Activated CD8-positive, alpha-beta memory T cell treated with anti-CD3 and anti-CD28 coated beads, Interleukin-2, amount 50 U/mL, for 24 hours (primary cell): ENCODE measurements around the gene DKK3.

ENCODE experiments used
- DNase-seq: peaks from one replicate; pipeline ENCODE4 v3.0.0-alpha.2; 2020; ENCODE audit errors: extremely low read depth

Gene DKK3

GRCh38 chr11:12005061-12005460 lies 3.4 kb downstream of the DKK3 start:
- DNase-seq, result no peak

GRCh38 chr11:12003815-12004214 lies 4.6 kb downstream of the DKK3 start:
- DNase-seq, result no peak

- DNase-seq, result no peak
Observed at GRCh38 chr11:12003336-12003735, 5.1 kb downstream of the DKK3 start.

- no peak for DNase-seq
Observed at GRCh38 chr11:12001186-12001585, 7.2 kb downstream of the DKK3 start.

- DNase-seq, result no peak
Observed at GRCh38 chr11:11998091-11998781, 10.2 kb downstream of the DKK3 start.

GRCh38 chr11:11997049-11997322 lies 11.4 kb downstream of the DKK3 start:
- DNase-seq, result no peak

- no peak for DNase-seq
Observed at GRCh38 chr11:11996321-11997048, 11.9 kb downstream of the DKK3 start.

- no peak for DNase-seq
Observed at GRCh38 chr11:11995601-11996000, 12.8 kb downstream of the DKK3 start.

GRCh38 chr11:11993839-11994238 lies 14.6 kb downstream of the DKK3 start:
- no peak for DNase-seq

GRCh38 chr11:11992257-11993212 lies 15.9 kb downstream of the DKK3 start:
- DNase-seq, result no peak

- no peak for DNase-seq
Observed at GRCh38 chr11:11989774-11990744, 18.4 kb downstream of the DKK3 start.

GRCh38 chr11:11988681-11989261 lies 19.7 kb downstream of the DKK3 start:
- no peak for DNase-seq

- no peak for DNase-seq
Observed at GRCh38 chr11:11988099-11988651, 20.3 kb downstream of the DKK3 start.

- DNase-seq, result no peak
Observed at GRCh38 chr11:11987503-11988022, 20.9 kb downstream of the DKK3 start.

- no peak for DNase-seq
Observed at GRCh38 chr11:11985954-11986949, 22.2 kb downstream of the DKK3 start.

GRCh38 chr11:11985016-11985715 lies 23.3 kb downstream of the DKK3 start:
- no peak for DNase-seq

GRCh38 chr11:11984563-11984962 lies 23.9 kb downstream of the DKK3 start:
- no peak for DNase-seq

GRCh38 chr11:11983427-11983826 lies 25.0 kb downstream of the DKK3 start:
- no peak for DNase-seq

GRCh38 chr11:11982975-11983374 lies 25.5 kb downstream of the DKK3 start:
- DNase-seq, result no peak
